GM18498 (cell line): ENCODE data around the gene FMN1.

ENCODE experiments used
- ATAC-seq: cut with Tn5 transposase; IDR thresholded peaks from one replicate; pipeline ENCODE4 v1.9.1; 2021; ENCODE audit warnings: mild to moderate bottlenecking, moderate library complexity; ENCODE audit not compliant: unreplicated experiment

FMN1 gene

GRCh38 chr15:33201491-33202231 is 7.1 kb upstream of the FMN1 start:
- peak; percentile 77 for ATAC-seq

DNA sequence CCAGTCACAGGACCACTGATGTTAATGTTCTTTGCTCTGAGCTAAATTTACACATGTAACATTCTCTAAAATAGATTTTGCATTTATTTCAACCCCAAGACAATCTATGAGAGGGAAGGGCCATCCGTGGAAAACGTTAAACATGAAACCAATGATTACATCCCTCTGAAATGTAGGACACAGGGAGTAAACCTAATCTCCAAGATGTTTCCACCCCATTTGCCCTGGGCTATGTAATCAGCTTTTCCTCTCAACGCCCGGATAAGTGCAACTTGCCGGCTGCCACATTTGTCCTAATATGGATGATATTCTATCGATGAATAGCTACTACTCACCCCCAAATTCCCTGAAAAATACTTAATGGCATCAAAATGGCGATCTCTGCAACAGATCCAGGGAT is 6.4 kb upstream of the FMN1 start:
- no peak for ATAC-seq

- no peak for ATAC-seq
These were observed 5.9 kb upstream of the FMN1 start for GRCh38 chr15:33200444-33200843.

DNA sequence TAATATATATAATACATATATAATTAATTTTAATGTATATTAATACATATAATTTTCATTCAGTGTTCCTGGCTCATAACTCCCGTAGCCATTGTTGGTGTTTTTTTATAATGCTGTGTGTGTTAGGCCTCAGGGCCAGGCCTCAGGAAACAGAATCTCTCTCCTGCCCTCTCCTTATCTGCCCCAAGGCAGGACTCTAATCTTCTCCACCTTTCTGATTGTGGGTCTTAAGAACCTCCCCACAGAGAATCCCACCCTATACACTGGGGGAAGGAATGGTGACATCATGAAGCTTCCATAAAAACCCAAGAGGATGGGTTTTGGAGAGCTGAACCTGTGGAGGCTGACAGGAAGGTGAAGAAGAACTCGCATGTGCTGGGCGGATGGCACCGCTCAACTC is 4.0 kb upstream of the FMN1 start:
- ATAC-seq = no peak

DNA sequence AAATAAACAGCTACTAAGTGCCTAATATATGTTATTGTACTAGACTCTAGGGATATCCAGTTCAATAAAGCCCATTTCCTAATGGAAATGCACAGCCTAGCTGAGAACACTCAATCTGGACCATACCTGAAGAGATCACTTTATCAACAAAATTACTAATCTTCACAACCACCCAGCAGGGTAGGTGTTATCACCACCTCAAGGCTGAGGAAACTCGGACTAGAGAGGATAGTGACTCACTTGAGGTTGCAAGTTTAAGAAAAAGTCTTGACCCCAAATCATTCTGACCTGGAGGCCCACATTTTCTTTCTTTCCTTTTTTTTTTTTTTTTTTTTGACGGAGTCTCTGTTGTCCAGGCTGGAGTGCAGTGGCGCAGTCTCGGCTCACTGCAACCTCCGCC is 3.1 kb upstream of the FMN1 start:
- no peak for ATAC-seq

GRCh38 chr15:33194237-33194636 is 277 bp downstream of the FMN1 start:
- ATAC-seq = no peak

DNA sequence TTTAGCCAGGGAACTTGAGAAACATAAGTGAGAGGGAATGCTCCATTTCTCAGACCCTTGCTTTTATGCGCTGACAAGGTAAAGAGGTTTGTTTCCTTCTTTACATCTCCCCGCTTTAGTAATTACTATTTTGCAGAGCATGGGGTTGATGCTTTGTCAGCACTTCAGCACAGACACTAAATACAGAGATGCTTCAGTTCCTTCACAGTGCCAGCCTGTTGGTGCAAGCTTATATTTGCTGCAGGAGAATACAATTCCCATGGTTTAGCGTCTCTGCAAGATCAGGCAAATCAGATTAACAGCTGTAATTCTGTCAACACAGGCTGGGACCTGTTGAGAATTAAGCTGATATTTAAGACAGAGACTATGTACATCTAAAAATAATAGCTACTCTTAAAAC is 2.9 kb downstream of the FMN1 start:
- ATAC-seq = no peak

- no peak for ATAC-seq
These were observed 4.0 kb downstream of the FMN1 start for GRCh38 chr15:33190539-33190938.

DNA sequence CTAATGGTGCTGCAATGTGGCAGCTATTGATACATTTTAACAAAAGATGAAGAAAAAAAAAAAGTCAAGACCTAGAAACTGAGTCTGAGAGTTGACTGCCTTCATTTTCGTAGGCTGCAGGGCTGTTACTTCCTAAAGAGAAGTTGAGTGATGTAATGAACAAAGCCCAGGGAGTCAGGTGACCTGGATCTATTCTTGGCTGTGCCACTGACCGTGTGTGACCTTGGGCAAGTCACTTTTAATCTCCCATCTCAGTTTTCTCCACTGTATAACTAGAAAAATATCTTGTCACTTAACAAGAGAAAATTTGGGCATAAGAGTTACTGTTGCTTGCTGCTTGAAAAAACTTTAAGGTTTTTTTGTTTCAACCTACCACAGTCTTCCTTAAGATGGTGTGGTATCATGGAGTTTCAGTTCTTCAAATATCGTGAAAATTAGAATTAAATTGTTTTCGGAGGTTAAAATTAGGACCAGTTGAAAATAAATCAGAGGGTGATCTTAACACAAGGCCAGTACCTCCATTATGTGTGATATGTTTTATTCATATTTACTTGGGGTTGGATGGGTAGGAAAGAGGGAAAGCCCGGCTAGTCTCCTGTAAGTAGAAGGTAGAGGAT is 5.8 kb downstream of the FMN1 start:
- ATAC-seq = no peak

DNA sequence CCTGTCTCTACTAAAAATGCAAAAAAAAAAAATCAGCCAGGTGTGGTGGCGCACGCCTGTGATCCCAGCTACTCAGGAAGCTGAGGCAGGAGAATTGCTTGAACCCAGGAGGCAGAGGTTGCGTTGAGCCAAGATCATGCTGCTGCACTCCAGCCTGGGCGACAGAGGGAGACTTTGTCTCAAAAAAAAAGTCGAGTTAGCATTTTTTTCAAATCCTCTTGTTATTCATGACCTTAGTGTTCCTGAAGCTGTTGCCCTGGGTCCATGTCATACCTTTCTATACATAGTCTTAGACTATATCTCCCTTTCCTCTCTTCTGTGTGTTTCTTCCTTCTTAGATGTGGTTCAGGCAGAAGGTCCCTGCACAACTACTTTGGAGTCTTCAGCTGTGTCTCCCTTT is 6.4 kb downstream of the FMN1 start:
- ATAC-seq = no peak

GRCh38 chr15:33183334-33183733 is 11.2 kb downstream of the FMN1 start:
- no peak for ATAC-seq

- ATAC-seq = no peak
These were observed 11.6 kb downstream of the FMN1 start for GRCh38 chr15:33182926-33183325.

- ATAC-seq = no peak
These were observed 12.1 kb downstream of the FMN1 start for GRCh38 chr15:33182278-33182905.

DNA sequence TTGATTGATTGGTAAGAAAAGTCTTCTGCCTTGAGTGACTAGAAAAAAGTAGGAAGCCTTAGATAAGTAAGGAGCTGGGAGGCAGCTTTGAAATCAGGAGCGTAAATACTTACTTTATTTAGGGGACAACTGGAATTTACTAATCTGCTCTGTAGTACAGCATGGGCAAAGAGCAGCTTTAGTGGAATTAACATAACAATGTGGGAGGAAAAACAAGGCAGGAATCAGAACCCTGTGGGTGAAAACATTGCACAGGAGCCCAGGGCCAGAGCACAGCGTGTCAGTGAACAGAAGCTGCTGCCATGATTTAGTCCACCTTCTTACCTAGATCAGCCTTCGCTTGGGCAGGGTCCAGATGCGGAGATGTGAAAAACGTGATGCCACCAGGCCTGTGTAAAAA is 14.6 kb downstream of the FMN1 start:
- no peak for ATAC-seq

DNA sequence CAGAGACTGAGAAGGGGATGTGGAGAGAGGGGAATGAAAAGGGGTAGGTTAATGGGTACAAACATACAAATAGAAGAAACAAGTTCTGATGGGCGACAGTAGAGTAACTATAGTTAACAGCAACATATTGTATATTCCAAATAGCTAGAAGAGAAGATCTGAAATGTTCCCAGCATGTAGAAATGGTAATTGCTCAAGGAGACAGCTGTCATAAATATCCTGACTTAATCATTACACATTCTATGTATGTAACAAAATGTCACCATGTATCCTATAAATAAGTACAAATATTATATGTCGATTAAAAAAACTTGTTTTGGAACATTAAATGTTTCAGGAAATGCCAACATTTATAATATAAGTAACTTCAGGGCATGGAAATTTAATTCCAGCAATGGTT is 23.3 kb downstream of the FMN1 start:
- no peak for ATAC-seq

DNA sequence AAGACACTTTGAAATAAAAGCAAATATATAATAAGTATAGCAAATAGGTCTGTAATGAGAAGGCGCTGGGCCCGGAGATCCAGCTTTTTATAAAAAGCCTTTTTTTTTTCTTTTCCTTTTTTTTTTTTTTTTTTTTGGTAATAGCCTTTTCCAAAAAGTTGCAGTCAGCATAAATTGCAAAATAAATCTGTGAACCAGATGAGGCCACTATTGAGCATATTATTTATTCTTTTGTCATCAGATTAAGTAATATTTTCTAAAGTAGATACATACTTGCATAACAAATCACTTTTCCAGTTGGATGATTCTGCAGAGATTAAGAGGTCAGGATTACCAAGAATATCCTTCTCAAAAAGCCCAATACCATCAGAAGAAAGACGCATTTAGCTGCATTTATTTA is 24.9 kb downstream of the FMN1 start:
- ATAC-seq = no peak

- ATAC-seq = no peak
These were observed 26.1 kb downstream of the FMN1 start for GRCh38 chr15:33168444-33168843.

- no peak for ATAC-seq
These were observed 30.7 kb downstream of the FMN1 start for GRCh38 chr15:33163816-33164215.

DNA sequence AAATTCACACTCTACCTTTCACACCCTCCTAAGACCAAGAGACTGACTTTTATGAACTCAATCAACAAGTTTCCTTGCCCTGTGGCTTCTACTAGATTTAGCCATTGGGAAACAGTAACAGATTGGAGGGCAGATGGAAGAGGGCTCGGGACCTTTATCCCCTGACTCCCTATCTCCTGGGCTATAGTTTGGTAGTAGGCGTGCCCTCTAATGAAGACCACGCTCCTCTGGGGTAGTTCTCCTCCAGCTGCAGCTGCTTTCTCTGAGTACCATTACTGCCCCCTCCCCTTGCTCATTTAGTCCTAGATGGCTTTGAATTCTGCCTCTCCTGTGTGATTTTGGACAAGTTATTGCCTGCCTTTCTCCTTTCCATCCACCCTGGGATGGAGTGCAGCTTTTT is 33.3 kb downstream of the FMN1 start:
- no peak for ATAC-seq

DNA sequence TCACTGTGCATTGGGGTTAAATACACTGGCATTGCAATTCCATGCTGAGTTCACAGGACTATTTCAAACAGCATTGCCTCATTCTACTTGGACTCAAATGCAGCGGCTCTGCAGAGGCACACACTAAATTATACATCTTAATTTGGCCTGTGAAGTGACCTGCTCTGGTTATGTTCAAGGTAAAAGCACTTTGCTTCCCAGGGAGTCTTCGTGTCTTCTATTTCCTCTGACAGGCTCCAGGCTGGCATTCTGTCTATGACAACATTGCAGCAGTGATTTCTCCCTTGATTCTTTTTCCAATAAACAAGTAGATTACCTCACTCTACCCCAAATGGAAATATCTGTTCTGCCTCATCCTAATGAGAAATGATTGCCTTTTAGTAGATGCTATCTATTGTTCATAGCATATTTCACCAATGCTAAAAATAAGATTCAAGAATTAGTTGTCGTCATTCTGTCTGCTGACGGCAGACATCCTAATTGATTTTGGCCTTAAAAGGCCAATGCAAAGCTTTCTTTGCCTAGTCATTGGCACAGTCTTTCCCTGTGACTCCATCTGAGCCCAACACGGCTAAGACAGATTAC is 33.8 kb downstream of the FMN1 start:
- no peak for ATAC-seq

DNA sequence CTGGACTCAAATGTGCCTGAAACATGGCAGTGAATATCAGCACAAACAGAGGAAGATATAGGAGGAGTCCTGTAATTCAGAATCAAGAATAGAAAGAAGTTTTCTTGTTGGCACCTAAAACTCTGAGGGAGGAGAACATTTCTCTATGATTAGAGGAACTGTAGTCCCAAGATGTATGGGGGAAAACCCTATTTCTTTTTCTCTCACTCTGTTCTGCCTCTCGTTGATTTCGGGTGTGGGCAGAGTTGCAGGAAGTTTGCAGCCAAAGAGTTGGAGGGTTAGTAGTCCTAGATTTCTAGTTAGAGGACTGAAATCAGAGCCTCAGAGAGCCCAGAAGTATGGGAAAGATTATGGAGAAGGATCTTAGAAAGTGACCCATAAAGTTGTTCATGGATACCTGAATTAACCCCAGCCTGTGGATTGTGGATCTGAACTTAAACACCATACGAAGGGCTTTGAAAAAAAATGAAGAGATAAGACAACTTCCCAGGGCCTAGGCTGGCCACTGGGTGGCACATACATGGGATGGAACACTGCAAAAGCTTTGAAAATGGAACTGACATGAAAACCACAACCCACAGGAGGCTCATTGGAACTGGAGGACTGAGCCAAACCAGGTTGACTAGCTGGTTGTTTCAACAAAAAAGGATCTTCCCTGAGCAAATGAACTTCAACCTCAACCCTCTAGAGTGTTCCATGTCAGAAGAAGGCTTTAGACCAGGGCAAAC is 34.6 kb downstream of the FMN1 start:
- no peak for ATAC-seq
